HEK293 (cell line): Measurements from ENCODE around the gene MRPL32.

Source experiments
- CTCF ChIA-PET: fragments of 350-600 bp; formaldehyde crosslinking; extraction: SDS; loops from one replicate; lab custom pipeline; 2021; ENCODE audit warnings: antibody characterized with exemption; lab: Yijun Ruan, JAX
- POLR2A ChIA-PET: fragments of 300-600 bp; formaldehyde crosslinking; extraction: SDS; loops from one replicate; lab custom pipeline; 2020; ENCODE audit warnings: antibody characterized with exemption, inconsistent platforms; lab: Yijun Ruan, JAX
- H3K27ac ChIP-seq: fragments of 200-500 bp; sonication (Bioruptor generic); 2 replicates; pipeline ENCODE4 v1.5.1; 2014; ENCODE audit warnings: low read depth, low read length, control low read depth, inconsistent platforms; ENCODE audit errors: extremely low read depth
- H3K36me3 ChIP-seq, 2 experiments: fragments of 200-500 bp in 1 of 2; sonication (Bioruptor generic) in 1 of 2; 1 replicate in 1 of 2; 2 replicates in 1 of 2; pipeline ENCODE4 v1.5.1; 2014 to 2017; ENCODE audit warnings: inconsistent platforms in 2 of 2, low read length in 2 of 2; ENCODE audit not compliant: control insufficient read depth in 2 of 2, insufficient read depth in 1 of 2
- H3K4me1 ChIP-seq: fragments of 200-500 bp; sonication (Bioruptor generic); 2 replicates; pipeline ENCODE4 v1.5.1; 2014; ENCODE audit warnings: mild to moderate bottlenecking, low read length, inconsistent platforms; ENCODE audit not compliant: control insufficient read depth, insufficient read depth
- H3K4me3 ChIP-seq: 2 replicates; pipeline ENCODE4 v1.5.1; 2011; ENCODE audit warnings: low read depth, mild to moderate bottlenecking, control low read depth, low read length, moderate library complexity
- H3K9me3 ChIP-seq: fragments of 200-500 bp; sonication (Bioruptor generic); 2 replicates; pipeline ENCODE4 v1.5.1; 2014; ENCODE audit warnings: low read depth, low read length, inconsistent platforms; ENCODE audit not compliant: control insufficient read depth, insufficient read depth
- GLI4 ChIP-seq: fragments of 450-650 bp; formaldehyde crosslinking; IDR thresholded peaks from 2 replicates; pipeline ENCODE4 v1.5.1; 2016; ENCODE audit warnings: missing biosample characterization, missing genetic modification characterization
- GLIS1 ChIP-seq: fragments of 450-650 bp; formaldehyde crosslinking; IDR thresholded peaks from 2 replicates; pipeline ENCODE4 v1.5.1; 2016; ENCODE audit warnings: missing biosample characterization, missing genetic modification characterization
- HOXD13 ChIP-seq: sonication (generic); formaldehyde crosslinking; IDR thresholded peaks from 2 replicates; pipeline ENCODE4 v1.8.0; 2022; ENCODE audit warnings: missing genetic modification reagents, borderline replicate concordance
- MEIS1 ChIP-seq: sonication (generic); formaldehyde crosslinking; IDR thresholded peaks from 2 replicates; pipeline ENCODE4 v1.8.1; 2022; ENCODE audit warnings: missing genetic modification reagents, mild to moderate bottlenecking, borderline replicate concordance
- REST ChIP-seq: fragments of 450-650 bp; formaldehyde crosslinking; IDR thresholded peaks from 2 replicates; pipeline ENCODE4 v1.5.1; 2016; ENCODE audit warnings: missing biosample characterization, missing genetic modification characterization
- SCRT1 ChIP-seq: fragments of 450-650 bp; formaldehyde crosslinking; IDR thresholded peaks from 2 replicates; pipeline ENCODE4 v1.5.1; 2016; ENCODE audit warnings: missing biosample characterization, missing genetic modification characterization, borderline replicate concordance
- ZBTB17 ChIP-seq: fragments of 450-650 bp; formaldehyde crosslinking; IDR thresholded peaks from 2 replicates; pipeline ENCODE4 v1.5.1; 2016; ENCODE audit warnings: missing biosample characterization, missing genetic modification characterization
- ZEB2 ChIP-seq: fragments of 450-650 bp; formaldehyde crosslinking; IDR thresholded peaks from 2 replicates; pipeline ENCODE4 v1.5.1; 2016; ENCODE audit warnings: missing biosample characterization, missing genetic modification characterization
- ZFP37 ChIP-seq: fragments of 450-650 bp; formaldehyde crosslinking; IDR thresholded peaks from 2 replicates; pipeline ENCODE4 v1.5.1; 2016; ENCODE audit warnings: missing biosample characterization, missing genetic modification characterization
- ZNF121 ChIP-seq: fragments of 450-650 bp; formaldehyde crosslinking; IDR thresholded peaks from 2 replicates; pipeline ENCODE4 v1.5.1; 2016; ENCODE audit warnings: missing biosample characterization, missing genetic modification characterization
- ZNF132 ChIP-seq: fragments of 450-650 bp; formaldehyde crosslinking; IDR thresholded peaks from 2 replicates; pipeline ENCODE4 v1.5.1; 2017; ENCODE audit warnings: missing biosample characterization, missing genetic modification characterization, borderline replicate concordance
- ZNF140 ChIP-seq: fragments of 450-650 bp; formaldehyde crosslinking; IDR thresholded peaks from 2 replicates; pipeline ENCODE4 v1.5.1; 2016; ENCODE audit warnings: missing biosample characterization, missing genetic modification characterization
- ZNF19 ChIP-seq: fragments of 450-650 bp; formaldehyde crosslinking; IDR thresholded peaks from 2 replicates; pipeline ENCODE4; 2016; ENCODE audit warnings: missing biosample characterization, missing genetic modification characterization, low read depth
- ZNF2 ChIP-seq: fragments of 450-650 bp; formaldehyde crosslinking; IDR thresholded peaks from 2 replicates; pipeline ENCODE4 v1.5.1; 2016; ENCODE audit warnings: missing biosample characterization, missing genetic modification characterization
- ZNF214 ChIP-seq: fragments of 450-650 bp; formaldehyde crosslinking; IDR thresholded peaks from 2 replicates; pipeline ENCODE4 v1.5.1; 2017; ENCODE audit warnings: missing biosample characterization, mild to moderate bottlenecking, missing genetic modification characterization, borderline replicate concordance
- ZNF335 ChIP-seq: fragments of 450-650 bp; formaldehyde crosslinking; conservative IDR thresholded peaks from 2 replicates; pipeline ENCODE4 v1.5.1; 2016; ENCODE audit warnings: missing biosample characterization, missing genetic modification characterization
- ZNF449 ChIP-seq: fragments of 450-650 bp; formaldehyde crosslinking; IDR thresholded peaks from 2 replicates; pipeline ENCODE4 v1.5.1; 2017; ENCODE audit warnings: missing biosample characterization, mild to moderate bottlenecking, missing genetic modification characterization, moderate library complexity
- ZNF48 ChIP-seq: fragments of 450-650 bp; formaldehyde crosslinking; IDR thresholded peaks from 2 replicates; pipeline ENCODE4 v1.5.1; 2016; ENCODE audit warnings: missing biosample characterization, missing genetic modification characterization
- ZNF558 ChIP-seq: fragments of 450-650 bp; formaldehyde crosslinking; IDR thresholded peaks from 2 replicates; pipeline ENCODE4 v1.5.1; 2016; ENCODE audit warnings: missing biosample characterization, missing genetic modification characterization
- ZNF560 ChIP-seq: fragments of 450-650 bp; formaldehyde crosslinking; IDR thresholded peaks from 2 replicates; pipeline ENCODE4 v1.5.1; 2017; ENCODE audit warnings: missing biosample characterization, missing genetic modification characterization, borderline replicate concordance
- ZNF585B ChIP-seq: fragments of 450-650 bp; formaldehyde crosslinking; IDR thresholded peaks from 2 replicates; pipeline ENCODE4 v1.5.1; 2016; ENCODE audit warnings: missing biosample characterization, missing genetic modification characterization
- ZNF596 ChIP-seq: fragments of 450-650 bp; IDR thresholded peaks from 2 replicates; pipeline ENCODE4 v1.5.0; 2018; ENCODE audit warnings: missing biosample characterization, mild to moderate bottlenecking, missing genetic modification characterization, moderate library complexity
- ZNF626 ChIP-seq: fragments of 450-650 bp; sonication (Bioruptor Pico); formaldehyde crosslinking; IDR thresholded peaks from 2 replicates; pipeline ENCODE4 v1.5.1; 2018; ENCODE audit warnings: missing biosample characterization, missing genetic modification characterization, inconsistent platforms
- ZNF629 ChIP-seq: fragments of 450-650 bp; formaldehyde crosslinking; IDR thresholded peaks from 2 replicates; pipeline ENCODE4 v1.5.1; 2017; ENCODE audit warnings: missing biosample characterization, missing genetic modification characterization
- ZNF707 ChIP-seq: fragments of 450-650 bp; formaldehyde crosslinking; IDR thresholded peaks from 2 replicates; pipeline ENCODE4 v1.5.1; 2016; ENCODE audit warnings: missing biosample characterization, missing genetic modification characterization
- ZNF792 ChIP-seq: fragments of 450-650 bp; formaldehyde crosslinking; IDR thresholded peaks from 2 replicates; pipeline ENCODE4 v1.5.1; 2016; ENCODE audit warnings: missing biosample characterization, missing genetic modification characterization
- TF ChIP-seq, protein P1 (sequence below): fragments of 450-650 bp; formaldehyde crosslinking; optimal IDR thresholded peaks from 2 replicates; pipeline ENCODE3; 2016; ENCODE audit warnings: missing biosample characterization, mild to moderate bottlenecking, missing genetic modification characterization
- TF ChIP-seq, protein P2 (sequence below): fragments of 450-650 bp; formaldehyde crosslinking; IDR thresholded peaks from 2 replicates; pipeline ENCODE4 v1.5.1; 2016; ENCODE audit warnings: missing biosample characterization, missing genetic modification characterization

The MRPL32 gene

GRCh38 chr7:42931834-42932651, at the start of gene MRPL32, which contains the start of gene PSMA2:
MRPL32 (plus strand) TSS chr7:42932376; CDS start chr7:42932387, 11 bp downstream.
PSMA2 (minus strand) TSS chr7:42932174; CDS start chr7:42932158, 16 bp downstream.
- no peaks in the 10 kb centered on the region for H3K4me1 ChIP-seq
- peaks cover 16 to 32% of the 10 kb centered on the region in 2 experiments for H3K36me3 ChIP-seq
- CTCF ChIA-PET: interaction anchor here (0.6 to 4.4 kb wide), 12 partner anchors 8 to 991 kb away, joined by 3 to 20 read pairs (median 4); partner anchors contain the start of gene STK17A
- peak within 1 kb of the TSS; percentile 94 for H3K4me3 ChIP-seq
- peak within 1 kb of the TSS; percentile 62; the same call in 1 of the 2 replicates for H3K27ac ChIP-seq
- no peaks in the 10 kb centered on the region for H3K9me3 ChIP-seq
- POLR2A ChIA-PET: interaction anchor here (0.7 to 1.7 kb wide), 14 partner anchors 8 to 797 kb away, joined by 3 to 13 read pairs (median 4); partner anchors contain the start of genes C7orf25, COA1 and STK17A
- no peak for TF ChIP-seq ZNF792 (tag by site-specific recombination)
- no peak for TF ChIP-seq ZNF2 (tag by site-specific recombination)
- TF ChIP-seq GLIS1: no peak
- no peak for TF ChIP-seq ZNF121 (tag by site-specific recombination)
- TF ChIP-seq REST (tag by site-specific recombination): peak; percentile 22; the same call in 1 of the 2 replicates
- no peak for TF ChIP-seq ZNF626 (tag by site-specific recombination)
- no peak for TF ChIP-seq ZEB2 (tag by site-specific recombination)
- TF ChIP-seq ZNF558: no peak
- no peak for TF ChIP-seq GLI4 (tag by site-specific recombination)
- peak; percentile 42; the same call in 1 of the 2 replicates for TF ChIP-seq ZBTB17 (tag by site-specific recombination)
- TF ChIP-seq MEIS1 (CRISPR knock-in tag): no peak
- TF ChIP-seq, protein P1, sequence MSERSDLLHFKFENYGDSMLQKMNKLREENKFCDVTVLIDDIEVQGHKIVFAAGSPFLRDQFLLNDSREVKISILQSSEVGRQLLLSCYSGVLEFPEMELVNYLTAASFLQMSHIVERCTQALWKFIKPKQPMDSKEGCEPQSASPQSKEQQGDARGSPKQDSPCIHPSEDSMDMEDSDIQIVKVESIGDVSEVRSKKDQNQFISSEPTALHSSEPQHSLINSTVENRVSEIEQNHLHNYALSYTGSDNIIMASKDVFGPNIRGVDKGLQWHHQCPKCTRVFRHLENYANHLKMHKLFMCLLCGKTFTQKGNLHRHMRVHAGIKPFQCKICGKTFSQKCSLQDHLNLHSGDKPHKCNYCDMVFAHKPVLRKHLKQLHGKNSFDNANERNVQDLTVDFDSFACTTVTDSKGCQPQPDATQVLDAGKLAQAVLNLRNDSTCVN (tag by site-specific recombination): peak; percentile 49
- TF ChIP-seq ZNF596 (tag by site-specific recombination): no peak
- no peak for TF ChIP-seq ZNF707 (tag by site-specific recombination)
- peak; percentile 98 for TF ChIP-seq ZNF335 (tag by site-specific recombination)
- TF ChIP-seq ZNF19: no peak
- no peak for TF ChIP-seq ZNF585B (tag by site-specific recombination)
- no peak for TF ChIP-seq HOXD13 (CRISPR knock-in tag)
- TF ChIP-seq, protein P2, sequence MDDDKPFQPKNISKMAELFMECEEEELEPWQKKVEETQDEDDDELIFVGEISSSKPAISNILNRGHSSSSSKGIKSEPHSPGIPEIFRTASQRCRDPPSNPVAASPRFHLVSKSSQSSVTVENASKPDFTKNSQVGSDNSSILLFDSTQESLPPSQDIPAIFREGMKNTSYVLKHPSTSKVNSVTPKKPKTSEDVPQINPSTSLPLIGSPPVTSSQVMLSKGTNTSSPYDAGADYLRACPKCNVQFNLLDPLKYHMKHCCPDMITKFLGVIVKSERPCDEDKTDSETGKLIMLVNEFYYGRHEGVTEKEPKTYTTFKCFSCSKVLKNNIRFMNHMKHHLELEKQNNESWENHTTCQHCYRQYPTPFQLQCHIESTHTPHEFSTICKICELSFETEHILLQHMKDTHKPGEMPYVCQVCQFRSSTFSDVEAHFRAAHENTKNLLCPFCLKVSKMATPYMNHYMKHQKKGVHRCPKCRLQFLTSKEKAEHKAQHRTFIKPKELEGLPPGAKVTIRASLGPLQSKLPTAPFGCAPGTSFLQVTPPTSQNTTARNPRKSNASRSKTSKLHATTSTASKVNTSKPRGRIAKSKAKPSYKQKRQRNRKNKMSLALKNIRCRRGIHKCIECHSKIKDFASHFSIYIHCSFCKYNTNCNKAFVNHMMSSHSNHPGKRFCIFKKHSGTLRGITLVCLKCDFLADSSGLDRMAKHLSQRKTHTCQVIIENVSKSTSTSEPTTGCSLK: no peak
- no peak for TF ChIP-seq SCRT1
- TF ChIP-seq ZNF560: no peak
- TF ChIP-seq ZNF140: no peak
- no peak for TF ChIP-seq ZNF214 (tag by site-specific recombination)
- no peak for TF ChIP-seq ZNF48 (tag by site-specific recombination)
- no peak for TF ChIP-seq ZNF132 (tag by site-specific recombination)
- TF ChIP-seq ZNF629: 0 out of 2 replicates have a peak, but pooled peaks have one; percentile 34
- no peak for TF ChIP-seq ZFP37 (tag by site-specific recombination)
- no peak for TF ChIP-seq ZNF449
